Neural progenitor cell (in vitro differentiated cells): Measurements from ENCODE around the gene TRPM2.

Experiments used
- EZH2 ChIP-seq: fragments of 200-600 bp; sonication (generic); IDR thresholded peaks from 2 replicates; pipeline ENCODE4 v1.6.1; 2017; ENCODE audit warnings: antibody characterized with exemption, mild to moderate bottlenecking, moderate library complexity
- TF ChIP-seq, protein P1 (sequence below): fragments of 200-600 bp; sonication (generic); IDR thresholded peaks from 2 replicates; pipeline ENCODE4 v1.5.1; 2017; ENCODE audit warnings: antibody characterized with exemption, mild to moderate bottlenecking

DNA sequence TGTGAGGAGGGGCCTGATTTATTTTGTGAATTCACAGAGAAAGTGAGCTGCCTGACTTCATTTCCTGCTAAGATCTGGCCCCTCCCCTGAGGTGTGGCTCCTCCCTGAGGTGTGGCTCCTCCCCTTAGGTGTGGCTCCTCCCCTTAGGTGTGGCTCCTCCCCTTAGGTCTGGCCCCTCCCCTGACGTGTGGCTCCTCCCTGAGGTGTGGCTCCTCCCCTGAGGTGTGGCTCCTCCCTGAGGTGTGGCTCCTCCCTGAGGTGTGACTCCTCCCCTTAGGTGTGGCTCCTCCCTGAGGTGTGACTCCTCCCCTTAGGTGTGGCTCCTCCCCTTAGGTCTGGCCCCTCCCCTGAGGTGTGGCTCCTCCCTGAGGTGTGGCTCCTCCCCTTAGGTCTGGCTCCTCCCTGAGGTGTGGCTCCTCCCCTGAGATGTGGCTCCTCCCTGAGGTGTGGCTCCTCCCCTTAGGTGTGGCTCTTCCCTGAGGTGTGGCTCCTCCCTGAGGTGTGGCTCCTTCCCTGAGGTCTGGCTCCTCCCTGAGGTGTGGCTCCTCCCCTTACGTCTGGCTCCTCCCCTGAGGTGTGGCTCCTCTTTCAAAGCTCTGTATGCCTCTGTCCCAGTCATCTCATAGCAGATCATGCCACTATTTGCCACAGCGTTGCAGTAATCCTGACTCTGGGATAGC lies 75.0 kb downstream of the TRPM2 start:
- TF ChIP-seq, protein P1, sequence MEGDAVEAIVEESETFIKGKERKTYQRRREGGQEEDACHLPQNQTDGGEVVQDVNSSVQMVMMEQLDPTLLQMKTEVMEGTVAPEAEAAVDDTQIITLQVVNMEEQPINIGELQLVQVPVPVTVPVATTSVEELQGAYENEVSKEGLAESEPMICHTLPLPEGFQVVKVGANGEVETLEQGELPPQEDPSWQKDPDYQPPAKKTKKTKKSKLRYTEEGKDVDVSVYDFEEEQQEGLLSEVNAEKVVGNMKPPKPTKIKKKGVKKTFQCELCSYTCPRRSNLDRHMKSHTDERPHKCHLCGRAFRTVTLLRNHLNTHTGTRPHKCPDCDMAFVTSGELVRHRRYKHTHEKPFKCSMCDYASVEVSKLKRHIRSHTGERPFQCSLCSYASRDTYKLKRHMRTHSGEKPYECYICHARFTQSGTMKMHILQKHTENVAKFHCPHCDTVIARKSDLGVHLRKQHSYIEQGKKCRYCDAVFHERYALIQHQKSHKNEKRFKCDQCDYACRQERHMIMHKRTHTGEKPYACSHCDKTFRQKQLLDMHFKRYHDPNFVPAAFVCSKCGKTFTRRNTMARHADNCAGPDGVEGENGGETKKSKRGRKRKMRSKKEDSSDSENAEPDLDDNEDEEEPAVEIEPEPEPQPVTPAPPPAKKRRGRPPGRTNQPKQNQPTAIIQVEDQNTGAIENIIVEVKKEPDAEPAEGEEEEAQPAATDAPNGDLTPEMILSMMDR = no peak
- TF ChIP-seq EZH2 = no peak
